SU-DHL-6 (cell line): ENCODE results near the gene TEX10.

Source experiments
- CTCF ChIP-seq: fragments of 200-600 bp; sonication (generic); IDR thresholded peaks from one replicate; pipeline ENCODE4 v1.5.1; 2017; ENCODE audit warnings: antibody characterized with exemption, mild to moderate bottlenecking, low read length, moderate library complexity; ENCODE audit not compliant: insufficient read depth, poor library complexity, severe bottlenecking
- EZH2phosphoT487 ChIP-seq: fragments of 200-600 bp; sonication (generic), shearing (Covaris generic); conservative IDR thresholded peaks from 2 replicates; pipeline ENCODE4 v1.6.1; 2018; ENCODE audit warnings: mild to moderate bottlenecking, antibody characterized with exemption, low read length, moderate library complexity, mixed read lengths

DNA sequence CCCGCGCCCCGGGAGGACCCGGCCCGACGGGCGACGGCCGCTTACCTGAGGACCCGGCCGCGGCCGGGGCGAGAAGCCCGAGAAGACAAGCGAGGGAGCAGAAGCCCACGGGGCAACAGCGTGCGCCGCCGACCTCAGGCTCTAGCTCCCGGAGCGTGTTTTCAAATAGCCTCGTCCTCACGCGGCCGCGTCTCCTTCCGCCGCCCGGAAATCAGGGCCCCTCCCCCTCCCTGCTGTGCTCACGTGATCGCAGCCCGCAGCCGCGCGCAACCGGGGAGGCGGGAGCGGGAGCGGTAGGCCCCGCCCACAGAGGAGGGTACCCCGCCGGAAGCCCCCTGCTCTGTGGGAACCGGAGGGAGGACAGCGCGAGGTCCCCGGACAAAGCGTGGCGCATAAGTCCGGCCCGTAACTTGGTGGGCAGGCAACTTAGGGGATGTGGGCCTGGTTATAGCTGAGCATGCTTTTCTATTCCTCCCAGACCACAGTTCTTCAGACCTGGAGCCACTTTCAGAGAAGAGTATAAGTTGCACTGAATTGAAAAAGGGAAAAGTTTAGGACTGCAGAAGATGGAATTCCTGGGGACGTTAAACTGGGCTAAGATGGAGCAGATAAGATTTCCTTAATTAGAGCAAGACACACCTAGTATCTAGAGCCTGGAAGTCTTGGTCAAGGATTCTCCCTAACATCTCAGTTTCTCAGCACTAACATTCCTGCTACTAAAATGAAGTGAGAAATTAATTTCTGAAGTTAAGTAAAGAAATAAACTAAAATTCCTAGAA is at the start of gene TEX10:
- TF ChIP-seq CTCF: no peak
- no peak for TF ChIP-seq EZH2phosphoT487
